ENCODE results near the gene ZDHHC11.
"Not testable (repeated sequence)": the region's sequence is repeated elsewhere in the genome, so short reads cannot be mapped to it uniquely, and the experiment has no call there.

Gene ZDHHC11

DNA sequence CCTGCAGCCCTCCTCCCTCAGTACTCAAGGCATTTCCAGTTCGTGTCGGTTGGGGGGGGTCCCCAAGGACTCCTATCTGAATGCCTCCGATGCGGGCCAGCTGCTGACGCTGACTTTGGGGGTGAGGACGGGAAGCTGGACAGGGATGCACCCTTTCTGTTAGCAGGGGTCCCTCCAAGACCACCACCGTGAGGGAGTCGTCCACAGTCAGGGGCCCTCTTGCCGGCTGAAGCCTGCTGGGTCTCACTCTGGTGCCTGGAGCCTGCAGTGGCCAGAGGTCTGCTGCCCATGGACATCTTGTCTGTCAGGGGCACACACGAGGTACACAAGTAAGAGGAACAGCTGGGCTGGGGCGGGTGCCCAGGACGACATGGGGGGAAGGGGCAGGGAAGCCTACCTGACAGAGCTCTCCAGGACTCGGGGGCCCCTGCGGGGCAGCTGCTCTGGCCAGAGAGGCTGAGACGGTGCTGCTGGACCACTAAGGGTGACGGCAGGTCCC lies 9.1 kb upstream of the ZDHHC11 start:
- no peak for DNase-seq (ENCODE audit: low spot score)

DNA sequence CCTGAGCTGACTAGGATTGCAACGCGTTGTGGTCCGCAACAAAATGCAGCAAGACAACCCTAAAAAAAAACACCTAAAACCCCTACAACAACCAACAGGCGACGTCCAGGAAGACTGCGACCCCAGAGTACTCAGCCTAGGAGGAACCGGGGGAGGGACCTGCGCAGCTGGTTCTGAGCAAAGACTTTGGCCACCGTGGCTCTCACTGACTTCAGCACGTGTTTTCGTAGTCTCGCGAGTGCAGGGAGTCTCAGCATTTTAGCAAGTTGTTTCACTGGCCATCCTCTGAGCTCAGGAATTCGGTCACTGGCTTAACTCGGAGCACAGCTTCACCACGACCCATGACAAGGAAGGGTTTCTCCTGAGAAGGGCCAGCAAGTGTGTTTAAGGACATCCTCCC lies 8.6 kb upstream of the ZDHHC11 start:
- no peak for DNase-seq (ENCODE audit: low spot score)

DNA sequence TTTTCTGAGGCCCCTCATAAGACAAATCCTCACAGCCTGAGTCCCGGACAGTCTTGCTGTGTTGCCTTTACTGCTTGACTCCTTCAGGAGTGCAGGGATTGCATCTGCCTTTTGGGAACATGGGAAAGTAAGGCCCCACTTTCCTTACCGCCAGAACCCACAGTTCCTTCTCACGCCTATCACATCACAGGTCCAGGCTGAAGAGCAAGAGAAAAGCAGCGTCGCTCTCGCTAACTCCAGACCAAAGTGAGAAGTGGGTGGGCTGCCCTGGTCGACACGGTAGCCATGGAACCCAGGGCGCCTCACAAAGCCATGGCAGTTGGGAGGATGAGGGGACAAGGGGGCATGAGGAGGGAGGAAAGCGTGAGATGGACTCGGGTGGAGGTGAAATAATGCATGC lies 7.9 kb upstream of the ZDHHC11 start:
- no peak for DNase-seq (ENCODE audit: low spot score)

DNA sequence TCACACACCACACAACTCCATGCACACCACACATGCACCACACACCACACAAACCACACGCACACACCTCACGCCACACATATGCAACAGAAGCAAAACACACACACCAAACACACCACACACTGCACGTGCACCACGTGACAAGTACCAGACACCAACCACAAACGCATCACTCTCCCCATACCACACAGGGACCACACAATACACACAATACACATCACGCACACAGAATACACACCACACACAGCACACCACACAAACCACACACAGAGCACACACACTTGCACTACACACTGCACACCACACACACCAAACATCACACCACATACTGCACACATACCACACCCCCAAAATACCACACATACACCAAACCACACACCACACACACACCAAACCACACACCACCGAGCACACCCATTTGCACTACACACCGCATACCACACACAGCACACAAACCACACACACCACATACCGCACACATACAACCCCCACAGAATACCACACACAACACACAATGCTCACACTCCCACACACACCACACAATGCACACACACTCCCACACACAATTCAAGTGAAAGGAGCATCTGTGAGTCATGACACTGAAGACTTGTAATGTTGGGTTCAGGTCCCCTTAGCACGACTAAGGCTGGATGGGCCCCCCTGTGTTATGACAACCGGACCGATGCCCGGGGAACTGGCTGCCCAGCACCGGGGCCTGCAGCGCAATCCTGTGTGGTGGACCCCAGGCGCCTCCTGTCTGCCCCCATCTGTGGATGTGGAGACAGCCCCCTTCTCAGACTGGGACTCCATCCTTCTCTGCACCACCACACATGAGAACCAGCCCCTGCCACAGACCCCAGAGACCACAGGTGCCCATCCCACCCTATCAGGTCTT lies 6.0 kb upstream of the ZDHHC11 start:
- DNase-seq (ENCODE audit: low spot score): no peak

DNA sequence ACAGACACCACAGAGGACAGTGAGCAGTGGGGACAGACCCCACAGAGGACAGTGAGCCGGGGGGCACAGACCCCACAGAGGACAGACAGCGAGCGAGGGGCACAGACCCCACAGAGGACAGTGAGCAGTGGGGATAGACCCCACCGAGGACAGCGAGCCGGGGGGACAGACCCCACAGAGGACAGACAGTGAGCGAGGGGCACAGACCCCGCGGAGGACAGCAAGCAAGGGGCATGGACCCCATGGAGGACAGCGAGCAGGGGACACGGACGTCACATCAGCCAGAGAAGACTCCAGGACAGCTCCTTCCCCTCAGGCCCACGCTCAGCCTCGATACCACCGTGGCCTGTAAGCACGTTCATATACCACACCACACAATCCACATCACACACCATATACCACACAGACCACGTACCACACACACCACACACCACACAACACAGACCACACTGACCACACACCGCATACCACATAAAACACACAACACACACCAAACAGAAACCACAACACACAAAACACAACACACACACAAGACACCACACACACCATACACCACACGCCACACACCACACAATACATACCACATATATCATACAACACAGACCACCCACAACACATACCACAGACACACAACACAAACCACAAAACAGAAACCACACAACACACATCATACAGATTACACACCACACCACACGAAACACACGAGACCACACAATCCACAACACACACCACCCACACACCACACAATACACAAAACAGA lies 5.2 kb upstream of the ZDHHC11 start:
- no peak for DNase-seq (ENCODE audit: low spot score)

DNA sequence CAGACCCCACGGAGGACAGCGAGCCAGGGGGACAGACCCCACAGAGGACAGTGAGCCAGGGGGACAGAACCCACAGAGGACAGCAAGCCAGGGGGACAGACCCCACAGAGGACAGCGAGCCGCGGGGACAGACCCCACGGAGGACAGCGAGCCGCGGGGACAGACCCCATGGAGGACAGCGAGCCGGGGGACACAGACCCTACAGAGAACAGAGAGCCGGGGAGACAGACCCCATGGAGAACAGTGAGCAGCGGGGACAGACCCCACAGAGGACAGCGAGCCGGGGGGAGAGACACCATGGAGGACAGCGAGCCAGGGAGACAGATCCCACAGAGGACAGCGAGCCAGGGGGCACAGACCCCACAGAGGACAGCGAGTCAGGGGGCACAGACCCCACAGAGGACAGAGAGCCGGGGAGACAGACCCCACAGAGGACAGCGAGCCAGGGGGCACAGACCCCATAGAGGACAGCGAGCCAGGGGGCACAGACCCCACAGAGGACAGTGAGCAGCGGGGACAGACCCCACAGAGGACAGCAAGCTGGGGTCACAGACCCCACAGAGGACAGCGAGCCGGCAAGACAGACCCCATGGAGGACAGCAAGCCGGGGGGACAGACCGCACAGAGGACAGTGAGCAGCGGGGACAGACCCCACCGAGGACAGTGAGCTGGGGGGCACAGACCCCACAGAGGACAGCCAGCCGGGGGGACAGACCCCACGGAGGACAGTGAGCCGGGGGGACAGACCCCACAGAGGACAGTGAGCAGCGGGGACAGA lies 4.4 kb upstream of the ZDHHC11 start:
- no peak for DNase-seq (ENCODE audit: low spot score)

DNA sequence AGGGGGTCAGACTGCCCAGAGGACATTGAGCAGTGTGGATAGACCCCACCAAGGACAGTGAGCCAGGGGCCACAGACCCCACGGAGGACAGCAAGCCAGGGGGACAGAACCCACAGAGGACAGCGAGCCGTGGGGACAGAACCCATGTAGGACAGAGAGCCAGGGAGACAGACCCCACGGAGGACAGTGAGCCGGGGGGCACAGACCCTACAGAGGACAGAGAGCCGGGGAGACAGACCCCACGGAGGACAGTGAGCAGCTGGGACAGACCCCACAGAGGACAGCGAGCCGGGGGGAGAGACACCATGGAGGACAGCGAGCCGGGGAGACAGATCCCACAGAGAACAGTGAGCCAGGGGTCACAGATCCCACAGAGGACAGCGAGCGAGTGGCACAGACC lies 3.4 kb upstream of the ZDHHC11 start:
- no peak for DNase-seq (ENCODE audit: low spot score)

DNA sequence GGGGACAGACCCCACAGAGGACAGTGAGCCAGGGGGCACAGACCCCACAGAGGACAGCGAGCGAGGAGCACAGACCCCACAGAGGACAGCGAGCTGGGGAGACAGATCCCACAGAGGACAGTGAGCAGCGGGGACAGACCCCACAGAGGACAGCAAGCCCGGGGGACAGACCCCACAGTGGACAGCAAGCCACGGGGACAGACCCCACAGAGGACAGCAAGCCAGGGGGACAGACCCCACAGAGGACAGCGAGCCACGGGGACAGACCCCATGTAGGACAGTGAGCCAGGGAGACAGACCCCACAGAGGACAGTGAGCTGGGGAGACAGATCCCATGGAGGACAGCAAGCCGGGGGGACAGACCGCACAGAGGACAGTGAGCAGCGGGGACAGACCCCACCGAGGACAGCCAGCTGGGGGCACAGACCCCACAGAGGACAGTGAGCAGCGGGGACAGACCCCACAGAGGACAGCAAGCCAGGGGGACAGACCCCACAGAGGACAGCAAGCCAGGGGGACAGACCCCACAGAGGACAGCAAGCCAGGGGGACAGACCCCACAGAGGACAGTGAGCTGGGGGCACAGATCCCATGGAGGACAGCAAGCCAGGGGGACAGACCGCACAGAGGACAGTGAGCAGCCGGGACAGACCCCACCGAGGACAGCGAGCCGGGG lies 2.8 kb upstream of the ZDHHC11 start:
- not testable (repeated sequence) for DNase-seq (ENCODE audit: low spot score)

DNA sequence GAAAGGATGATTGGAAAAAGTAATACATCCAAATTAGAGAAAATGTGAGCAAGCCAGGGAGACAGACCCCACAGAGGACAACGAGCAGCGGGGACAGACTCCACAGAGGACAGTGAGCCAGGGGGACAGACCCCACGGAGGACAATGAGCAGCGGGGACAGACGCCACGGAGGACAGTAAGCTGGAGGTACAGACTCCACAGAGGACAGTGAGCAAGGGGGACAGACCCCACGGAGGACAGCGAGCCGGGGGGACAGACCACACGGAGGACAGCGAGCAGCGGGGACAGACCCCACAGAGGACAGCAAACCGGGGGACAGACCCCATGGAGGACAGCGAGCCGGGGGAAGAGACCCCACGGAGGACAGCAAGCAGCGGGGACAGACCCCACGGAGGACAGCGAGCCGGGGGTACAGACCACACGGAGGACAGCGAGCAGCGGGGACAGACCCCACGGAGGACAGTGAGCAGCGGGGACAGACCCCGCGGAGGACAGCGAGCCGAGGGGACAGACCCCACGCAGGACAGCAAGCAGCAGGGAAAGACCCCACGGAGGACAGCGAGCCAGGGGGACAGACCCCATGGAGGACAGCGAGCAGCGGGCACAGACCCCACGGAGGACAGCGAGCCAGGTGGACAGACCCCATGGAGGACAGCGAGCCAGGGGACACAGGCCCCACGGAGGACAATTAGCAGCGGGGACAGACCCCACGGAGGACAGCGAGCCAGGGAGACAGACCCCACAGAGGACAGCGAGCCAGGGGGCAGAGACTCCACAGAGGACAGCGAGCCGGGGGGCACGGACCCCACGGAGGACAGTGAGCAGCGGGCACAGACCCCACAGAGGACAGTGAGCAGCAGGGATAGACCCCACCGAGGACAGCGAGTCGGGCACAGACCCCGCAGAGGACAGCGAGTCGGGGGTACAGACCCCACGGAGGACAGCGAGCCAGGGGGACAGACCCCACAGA lies 1.9 kb upstream of the ZDHHC11 start:
- no peak for DNase-seq (ENCODE audit: low spot score)

DNA sequence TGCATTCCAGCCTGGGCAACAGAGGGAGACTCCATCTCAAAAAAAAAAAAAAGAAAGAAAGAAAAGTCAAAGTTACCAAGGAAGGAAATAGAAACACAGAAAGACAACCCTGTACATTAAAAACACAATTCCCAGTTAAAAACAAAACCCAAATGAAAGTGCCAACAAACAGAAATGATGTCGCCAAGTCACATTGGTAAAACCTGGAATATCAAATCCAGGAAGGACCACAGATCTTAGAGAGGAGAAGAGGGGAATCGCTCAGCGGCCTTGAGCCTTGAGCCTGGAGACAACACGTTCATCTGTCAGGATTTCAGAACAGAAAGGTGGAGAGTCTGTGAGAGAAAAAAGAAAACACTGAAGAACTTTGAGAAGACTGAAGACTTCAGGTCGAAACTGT lies 1.2 kb upstream of the ZDHHC11 start:
- no peak for DNase-seq (ENCODE audit: low spot score)

DNA sequence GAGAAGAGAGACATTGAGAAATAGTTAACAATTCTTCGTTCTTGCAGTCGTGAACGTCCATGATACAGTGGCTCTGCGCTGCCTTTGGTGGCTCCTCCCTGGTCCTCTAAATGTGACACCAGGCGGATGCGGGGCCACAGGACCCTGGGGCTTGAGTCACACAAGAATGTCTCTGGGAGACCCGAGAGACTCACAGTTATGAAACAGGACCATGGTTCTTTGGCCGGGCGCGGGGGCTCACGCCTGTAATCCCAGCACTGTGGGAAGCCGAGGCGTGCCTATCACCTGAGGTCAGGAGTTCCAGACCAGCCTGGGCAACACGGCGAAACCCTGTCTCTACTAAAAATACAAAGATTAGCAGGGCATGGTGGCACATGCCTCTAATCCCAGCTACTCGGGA lies 767 bp upstream of the ZDHHC11 start:
- DNase-seq (ENCODE audit: low spot score): no peak

DNA sequence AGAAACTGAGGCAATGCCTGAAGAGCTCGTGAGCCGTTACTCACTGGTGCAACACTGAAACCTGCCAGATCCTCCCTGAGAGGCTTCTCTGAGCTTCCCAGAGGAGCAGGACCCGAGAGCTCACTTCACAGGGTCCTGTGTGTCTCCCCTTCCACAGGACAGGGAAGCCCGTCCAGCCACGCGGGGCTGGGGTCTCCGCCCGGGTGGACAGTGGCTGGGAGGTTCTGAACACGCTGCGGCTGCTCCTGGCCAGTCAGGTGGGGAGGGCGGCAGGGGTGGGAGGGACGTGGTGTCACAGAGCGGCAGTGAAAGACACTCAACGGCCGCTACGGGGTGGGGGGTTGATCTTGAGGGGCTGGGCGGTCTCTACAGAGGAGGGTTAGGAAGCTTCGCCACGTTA lies 290 bp upstream of the ZDHHC11 start:
- DNase-seq (ENCODE audit: low spot score): no peak

DNA sequence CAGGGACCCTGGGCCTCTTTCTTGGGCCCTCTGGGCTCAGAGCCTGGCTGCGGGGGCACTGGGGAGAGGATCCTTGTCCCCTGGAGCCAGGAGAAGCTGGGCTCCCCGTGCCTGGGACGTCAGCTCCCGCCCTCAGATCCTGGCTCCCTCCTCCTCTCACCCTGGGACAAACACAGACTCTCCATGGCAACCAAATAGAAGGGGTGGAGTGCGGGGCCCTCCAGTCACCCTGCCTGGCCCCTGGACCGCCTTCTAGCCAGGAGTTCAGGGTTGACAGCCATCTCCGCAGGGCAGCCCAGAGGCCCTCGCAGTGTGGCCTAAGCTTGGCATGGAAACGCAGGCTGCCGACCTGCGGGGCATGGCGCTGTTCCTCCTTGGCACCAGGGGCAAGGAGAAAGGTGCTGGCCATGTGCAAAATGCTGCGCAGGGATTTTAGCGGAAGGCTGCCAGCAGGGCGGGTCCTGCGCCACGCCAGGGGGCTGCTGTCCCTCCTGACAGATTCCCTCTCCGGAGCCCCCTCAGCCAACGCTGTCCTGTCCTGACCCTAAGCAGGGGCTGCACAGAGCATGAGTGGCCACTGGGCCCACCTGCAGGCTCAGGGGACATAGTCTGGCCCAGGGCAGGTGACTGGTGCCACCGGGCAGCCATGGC lies 1.0 kb downstream of the ZDHHC11 start:
- DNase-seq (ENCODE audit: low spot score): no peak

DNA sequence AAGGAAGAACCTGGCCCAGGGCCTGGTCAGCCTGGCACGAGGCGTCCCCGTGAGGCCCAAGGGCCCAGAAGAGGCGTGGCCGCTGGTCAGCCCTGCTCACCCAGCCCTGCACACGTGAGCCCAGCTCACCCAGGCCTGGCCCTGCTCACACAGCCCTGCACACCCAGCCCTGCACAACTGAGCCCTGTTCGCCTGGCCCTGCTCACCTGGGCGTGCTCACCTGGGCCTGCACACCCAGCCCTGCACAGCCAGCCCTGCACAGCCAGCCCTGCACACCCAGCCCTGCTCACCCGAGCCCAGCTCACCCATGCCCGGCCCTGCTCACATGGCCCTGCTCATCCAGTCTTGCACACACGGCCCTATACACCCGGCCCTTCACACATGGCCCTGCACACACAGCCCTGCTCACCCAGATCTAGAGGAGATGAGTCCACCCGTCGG lies 2.1 kb downstream of the ZDHHC11 start:
- no peak for DNase-seq (ENCODE audit: low spot score)

DNA sequence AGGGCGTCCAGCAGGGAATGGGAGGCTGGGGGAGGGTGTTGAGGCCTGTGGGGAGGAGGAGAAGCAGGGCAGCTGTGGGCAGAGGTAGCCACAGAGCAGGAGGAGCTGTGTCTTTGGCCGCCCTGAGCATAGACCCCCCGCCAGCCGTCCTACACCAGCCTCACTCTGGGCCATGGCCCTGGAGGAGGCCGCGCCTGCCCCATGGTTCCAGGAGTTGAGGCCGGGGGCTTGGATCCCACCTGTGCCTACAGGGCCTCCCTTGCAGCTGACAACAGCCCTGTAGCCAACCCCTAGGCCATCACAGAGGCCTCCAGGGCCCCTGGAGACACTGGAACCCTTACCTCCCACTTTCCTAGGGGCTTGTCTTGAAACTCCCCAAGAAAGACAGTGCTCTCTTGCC lies 3.0 kb downstream of the ZDHHC11 start:
- DNase-seq (ENCODE audit: low spot score): not testable (repeated sequence)

DNA sequence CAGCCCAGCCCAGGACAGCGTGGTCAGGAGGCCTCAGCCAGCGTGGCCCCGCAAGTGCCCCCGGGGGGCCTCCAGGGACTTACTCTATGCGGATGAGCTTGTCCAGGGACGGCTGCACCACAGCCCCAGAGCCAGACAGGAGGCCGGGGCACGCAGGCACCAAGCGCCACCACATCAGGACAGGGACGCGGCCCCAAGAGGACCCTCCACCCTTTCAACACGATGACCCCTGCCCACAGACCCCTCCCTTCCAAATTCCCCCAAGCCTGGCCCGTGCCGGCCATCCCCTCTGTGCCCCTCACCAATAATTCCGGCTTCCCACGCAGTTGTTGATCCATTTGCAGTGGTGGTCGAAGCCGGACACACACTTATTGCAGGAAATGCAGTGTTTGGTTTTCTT lies 3.6 kb downstream of the ZDHHC11 start:
- not testable (repeated sequence) for DNase-seq (ENCODE audit: low spot score)

DNA sequence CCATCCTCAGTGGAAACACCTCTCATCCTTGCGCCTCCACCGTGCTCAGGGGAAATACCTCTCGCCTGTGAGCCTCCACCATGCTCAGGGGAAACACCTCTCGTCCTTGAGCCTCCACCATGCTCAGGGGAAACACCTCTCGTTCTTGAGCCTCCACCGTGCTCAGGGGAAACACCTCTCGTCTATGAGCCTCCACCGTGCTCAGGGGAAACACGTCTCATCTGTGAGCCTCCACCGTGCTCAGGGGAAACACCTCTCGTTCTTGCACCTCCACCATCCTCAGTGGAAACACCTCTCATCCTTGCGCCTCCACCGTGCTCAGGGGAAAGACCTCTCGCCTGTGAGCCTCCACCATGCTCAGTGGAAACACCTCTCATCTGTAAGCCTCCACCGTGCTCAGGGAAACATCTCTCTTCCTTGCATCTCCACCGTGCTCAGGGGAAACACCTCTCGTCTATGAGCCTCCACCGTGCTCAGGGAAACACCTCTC lies 4.1 kb downstream of the ZDHHC11 start:
- not testable (repeated sequence) for DNase-seq (ENCODE audit: low spot score)

DNA sequence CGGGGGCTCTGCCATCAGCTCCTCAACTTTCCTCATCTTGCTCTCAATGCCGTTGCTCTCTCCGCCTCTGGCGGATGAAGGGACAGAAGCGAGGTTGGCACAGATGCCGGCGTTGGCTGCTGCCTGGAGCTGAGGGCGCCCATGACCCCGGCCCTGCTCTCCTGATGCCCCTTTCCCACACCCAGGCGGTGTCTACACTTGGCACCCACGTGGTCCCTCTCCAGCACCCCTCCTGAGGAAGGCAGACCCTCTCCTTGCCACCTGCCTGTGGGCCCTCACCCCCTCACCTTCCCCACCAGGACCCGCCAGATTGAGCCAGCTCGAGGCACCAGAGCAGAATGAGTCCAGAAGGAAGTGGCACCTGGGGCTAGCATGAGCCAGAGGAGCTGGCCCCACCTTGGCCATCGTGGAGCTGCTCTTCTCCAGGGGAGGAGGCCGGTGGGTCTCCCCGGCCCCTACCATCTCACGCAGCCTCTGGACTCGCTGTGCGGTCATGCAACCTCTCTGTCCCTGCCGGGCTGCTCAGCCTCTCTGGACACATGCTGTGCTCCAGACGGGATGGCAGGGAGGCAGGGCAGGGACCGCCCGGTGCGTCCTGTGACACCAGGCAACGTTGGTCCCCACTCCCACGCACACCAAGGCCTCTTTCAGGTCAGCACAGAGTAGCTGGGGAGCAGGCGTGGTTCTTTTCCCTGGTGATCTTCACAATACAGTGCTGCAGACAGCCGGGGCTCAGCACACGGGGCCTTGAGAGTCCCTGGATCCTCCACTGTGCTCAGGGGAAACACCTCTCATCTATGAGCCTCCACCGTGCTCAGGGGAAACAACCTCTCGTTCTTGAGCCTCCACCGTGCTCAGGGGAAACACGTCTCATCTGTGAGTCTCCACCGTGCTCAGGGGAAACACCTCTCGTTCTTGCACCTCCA lies 4.8 kb downstream of the ZDHHC11 start:
- not testable (repeated sequence) for DNase-seq (ENCODE audit: low spot score)
